Measurements from ENCODE around the gene DCDC2C. TPM values are rescaled to one million over a fixed set of nuclear protein-coding genes. Genes with fewer than 3 reads are reported as not detected.

The DCDC2C gene
- total and polyA plus RNA-seq, 4 donors, result 0.73 to 1.6 (median 1.1) TPM

DNA sequence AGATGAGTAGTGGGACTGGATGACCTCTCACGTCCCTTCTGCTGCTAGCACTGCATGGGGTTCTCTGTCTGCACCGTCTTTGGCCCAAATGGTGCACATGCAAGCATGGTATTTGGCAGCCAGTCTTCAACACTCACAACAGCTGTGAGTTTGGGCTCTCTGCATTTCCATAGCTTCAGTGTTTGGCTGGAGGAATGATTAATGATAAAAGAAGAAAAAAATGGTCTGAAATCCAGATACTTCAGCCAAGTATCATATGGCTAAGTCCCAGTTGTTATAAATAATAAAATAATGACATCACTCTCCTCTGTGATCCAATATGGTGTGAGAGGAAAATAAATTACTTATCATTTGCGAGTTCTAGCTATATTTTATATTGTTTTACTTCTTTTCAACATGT is 173.3 kb downstream of the DCDC2C start:
- WGBS (ENCODE audit: insufficient coverage), result 37% methylated on average over 2 of the region's 3 CpGs
- H3K36me3 ChIP-seq (ENCODE audit: control insufficient read depth, insufficient read depth, low read length), result no peaks in the 10 kb centered on the region
- no peak overlapping the region for H3K4me3 ChIP-seq (ENCODE audit: low read depth, low read length)
- no peak overlapping the region for H3K27ac ChIP-seq (ENCODE audit: low read depth, low read length)
- no peaks in the 10 kb centered on the region for H3K27me3 ChIP-seq (ENCODE audit: control insufficient read depth, insufficient read depth, low read length)
- H3K9me3 ChIP-seq (ENCODE audit: control insufficient read depth, insufficient read depth, low read length), result no peaks in the 10 kb centered on the region
- DNase-seq (ENCODE audit: low read depth in 4 of 6, low spot score in 6 of 6), result peak in 2 of 6 donors; percentile 40 to 52
- H3K4me1 ChIP-seq (ENCODE audit: control insufficient read depth, insufficient read depth, low read length), result no peaks in the 10 kb centered on the region

DNA sequence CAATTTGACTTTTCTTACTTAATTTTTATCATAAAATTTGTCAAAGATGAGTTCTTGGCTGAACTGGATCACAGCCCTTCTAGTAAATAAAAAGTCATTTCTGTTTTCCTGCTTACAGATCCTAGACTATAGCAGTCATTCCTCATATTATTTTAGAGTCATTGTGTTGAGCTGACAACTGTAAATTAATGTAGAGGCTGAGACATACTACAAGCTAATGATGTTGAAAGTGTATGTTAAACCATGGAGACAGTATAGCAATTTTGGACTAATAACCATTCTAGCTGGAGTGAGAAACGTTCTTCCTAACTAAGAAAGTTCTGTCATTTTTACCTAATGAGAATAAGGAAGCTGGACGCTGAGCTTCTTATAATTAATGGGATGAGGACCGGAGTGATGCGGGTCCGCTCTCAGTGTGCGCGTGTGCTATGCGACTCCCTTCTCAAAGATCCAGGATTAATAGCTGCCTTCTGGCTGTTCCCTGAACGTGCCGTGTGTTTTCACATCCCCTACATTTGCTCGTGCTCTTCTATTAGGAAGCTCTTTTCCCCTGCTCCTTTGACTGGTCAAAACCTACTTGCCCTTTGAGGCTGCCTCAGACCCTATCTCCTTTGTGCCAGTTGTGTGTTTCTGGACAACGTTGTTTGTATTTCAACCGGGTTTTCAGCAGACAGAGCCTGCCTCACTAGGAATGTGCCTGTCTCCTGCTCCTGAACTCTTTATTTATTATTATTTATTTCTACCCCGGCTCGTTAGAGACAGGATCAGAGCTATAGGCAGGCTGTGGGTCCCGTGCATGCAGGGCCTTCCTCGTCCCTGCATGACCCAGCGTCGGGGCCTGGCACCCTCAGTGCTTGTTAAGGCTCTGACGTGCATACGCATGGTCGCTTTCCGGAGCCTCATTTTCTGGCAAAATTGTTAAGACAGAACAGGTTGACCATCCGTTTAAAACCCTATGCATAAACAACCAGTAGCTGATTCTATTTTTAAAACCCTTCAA is 182.6 kb downstream of the DCDC2C start:
- Histone ChIP-seq H3K4me3 (ENCODE audit: low read depth, low read length) (no peak overlapping the region), H3K9me3 (ENCODE audit: control insufficient read depth, insufficient read depth, low read length) (no peaks in the 10 kb centered on the region), H3K36me3 (ENCODE audit: control insufficient read depth, insufficient read depth, low read length) (no peaks in the 10 kb centered on the region), H3K27ac (ENCODE audit: low read depth, low read length) (no peak overlapping the region), H3K4me1 (ENCODE audit: control insufficient read depth, insufficient read depth, low read length) (no peaks in the 10 kb centered on the region), H3K27me3 (ENCODE audit: control insufficient read depth, insufficient read depth, low read length) (no peaks in the 10 kb centered on the region)
- DNase-seq (ENCODE audit: low read depth in 4 of 6, low spot score in 6 of 6), result peak in 1 of 6 donors; percentile 56
- WGBS (ENCODE audit: insufficient coverage), result 63% methylated on average over 20 of the region's 24 CpGs

GRCh38 chr2:3895021-3895420 is 191.6 kb downstream of the DCDC2C start:
- WGBS (ENCODE audit: insufficient coverage), result 71% methylated on average over 2 of the region's 2 CpGs
- no peaks in the 10 kb centered on the region for H3K27me3 ChIP-seq (ENCODE audit: control insufficient read depth, insufficient read depth, low read length)
- no peak overlapping the region for H3K4me3 ChIP-seq (ENCODE audit: low read depth, low read length)
- no peak for DNase-seq (ENCODE audit: low read depth in 4 of 6, low spot score in 6 of 6)
- H3K36me3 ChIP-seq (ENCODE audit: control insufficient read depth, insufficient read depth, low read length), result no peaks in the 10 kb centered on the region
- H3K9me3 ChIP-seq (ENCODE audit: control insufficient read depth, insufficient read depth, low read length), result no peaks in the 10 kb centered on the region
- H3K4me1 ChIP-seq (ENCODE audit: control insufficient read depth, insufficient read depth, low read length), result no peaks in the 10 kb centered on the region
- no peak overlapping the region for H3K27ac ChIP-seq (ENCODE audit: low read depth, low read length)

Other genes starting within 250 kb of the DCDC2C start
- 10 to 100 TPM; 28.8 to 84.4 TPM for gene ADI1, start 184.0 kb upstream of the DCDC2C start, total RNA-seq
- 10 to 100 TPM; 35.9 to 50.3 TPM for gene ADI1, start 184.0 kb upstream of the DCDC2C start, polyA plus RNA-seq (ENCODE audit: insufficient read length in 2 of 2)
- gene RNASEH1, start 145.2 kb upstream of the DCDC2C start, total RNA-seq, result 10 to 100 TPM; 17.9 to 18.1 TPM
- gene RNASEH1, start 145.2 kb upstream of the DCDC2C start, polyA plus RNA-seq (ENCODE audit: insufficient read length in 2 of 2), result 10 to 100 TPM; 14.5 to 21.5 TPM
- gene RPS7, start 128.3 kb upstream of the DCDC2C start, total RNA-seq, result 1,000 to 10,000 TPM in 1 of 2 donors, 100 to 1,000 TPM in 1; 960 to 1,614 TPM
- 100 to 1,000 TPM; 707 to 725 TPM for gene RPS7, start 128.3 kb upstream of the DCDC2C start, polyA plus RNA-seq (ENCODE audit: insufficient read length in 2 of 2)
- 10 to 100 TPM in 1 of 2 donors, 1 to 10 TPM in 1; 1.1 to 31.1 TPM for gene COLEC11, start 108.5 kb upstream of the DCDC2C start, total RNA-seq
- 1 to 10 TPM; 1.2 to 2.1 TPM for gene COLEC11, start 108.5 kb upstream of the DCDC2C start, polyA plus RNA-seq (ENCODE audit: insufficient read length in 2 of 2)
- 1 to 10 TPM; 2.3 to 8.2 TPM for gene ALLC, start 45.4 kb upstream of the DCDC2C start, total RNA-seq
- under 1 TPM; 0.71 to 0.92 TPM for gene ALLC, start 45.4 kb upstream of the DCDC2C start, polyA plus RNA-seq (ENCODE audit: insufficient read length in 2 of 2)

All from spinal cord (tissue), 10 donors.